Measurements from ENCODE around the gene FMNL1.

- no peak for TF ChIP-seq POLR2A (IDR thresholded peaks at IDR 0.05; ENCODE audit: low read depth, low read length)
- no peak for TF ChIP-seq POLR2AphosphoS5 (IDR thresholded peaks at IDR 0.05; ENCODE audit: low read depth, low read length)
These were observed 266 bp downstream of the FMNL1 start for GRCh38 chr17:45222014-45222288.
